ENCODE measurements around the gene MLLT10. TPM values are rescaled to one million over a fixed set of nuclear protein-coding genes. Genes with fewer than 3 reads are reported as not detected.

Gene MLLT10
- total RNA-seq, 1 donor from 2014 or later, result 35.9 TPM

GRCh38 chr10:21515361-21516241 lies 18.4 kb upstream of the MLLT10 start:
- FAIRE-seq, result no peak
- DNase-seq (ENCODE audit: low spot score in 2 of 2), result no peak

- FAIRE-seq, result no peak
- DNase-seq (ENCODE audit: low spot score in 2 of 2), result no peak
These were observed 17.5 kb upstream of the MLLT10 start for GRCh38 chr10:21516242-21517131.

- no peak for FAIRE-seq
- DNase-seq (ENCODE audit: low spot score in 2 of 2), result peak in 1 of 2 donors; percentile 70
These were observed 16.6 kb upstream of the MLLT10 start for GRCh38 chr10:21517134-21518031.

- FAIRE-seq, result no peak
- DNase-seq (ENCODE audit: low spot score in 2 of 2), result no peak
These were observed 15.8 kb upstream of the MLLT10 start for GRCh38 chr10:21518149-21518640.

GRCh38 chr10:21518641-21519396 lies 15.2 kb upstream of the MLLT10 start:
- FAIRE-seq, result no peak
- DNase-seq (ENCODE audit: low spot score in 2 of 2), result peak in 1 of 2 donors; percentile 10

GRCh38 chr10:21519397-21519933 lies 14.6 kb upstream of the MLLT10 start:
- no peak for FAIRE-seq
- no peak for DNase-seq (ENCODE audit: low spot score in 2 of 2)

- FAIRE-seq, result no peak
- peak in 1 of 2 donors; percentile 24 for DNase-seq (ENCODE audit: low spot score in 2 of 2)
These were observed 14.0 kb upstream of the MLLT10 start for GRCh38 chr10:21519941-21520436.

- no peak for DNase-seq (ENCODE audit: low spot score in 2 of 2)
- no peak for FAIRE-seq
These were observed 13.5 kb upstream of the MLLT10 start for GRCh38 chr10:21520509-21520908.

- FAIRE-seq (no peak), DNase-seq (ENCODE audit: low spot score in 2 of 2) (no peak)
These were observed 13.1 kb upstream of the MLLT10 start for GRCh38 chr10:21520949-21521348.

GRCh38 chr10:21521751-21522533 lies 12.1 kb upstream of the MLLT10 start:
- FAIRE-seq (no peak), DNase-seq (ENCODE audit: low spot score in 2 of 2) (no peak)

- FAIRE-seq (no peak), DNase-seq (ENCODE audit: low spot score in 2 of 2) (no peak)
These were observed 11.2 kb upstream of the MLLT10 start for GRCh38 chr10:21522631-21523406.

GRCh38 chr10:21523557-21524008 lies 10.4 kb upstream of the MLLT10 start:
- FAIRE-seq (no peak), DNase-seq (ENCODE audit: low spot score in 2 of 2) (no peak)

GRCh38 chr10:21524131-21524525 lies 9.9 kb upstream of the MLLT10 start:
- no peak for DNase-seq (ENCODE audit: low spot score in 2 of 2)
- FAIRE-seq, result no peak

- no peak for FAIRE-seq
- peak in 1 of 2 donors; percentile 24 for DNase-seq (ENCODE audit: low spot score in 2 of 2)
These were observed 9.3 kb upstream of the MLLT10 start for GRCh38 chr10:21524526-21525366.

GRCh38 chr10:21525367-21526187 lies 8.5 kb upstream of the MLLT10 start, which contains the start of gene SKIDA1:
Gene SKIDA1 (minus strand): TSS chr10:21525682. CDS start chr10:21517822, 7,860 bp downstream.
- FAIRE-seq, result no peak
- DNase-seq (ENCODE audit: low spot score in 2 of 2), result peak; percentile 74 to 81
